Smooth muscle cell (in vitro differentiated cells): ENCODE results near the gene SCNN1A. TPM values are rescaled to one million over a fixed set of nuclear protein-coding genes. Genes with fewer than 3 reads are reported as not detected.

ENCODE experiments used
- DNase-seq: peaks from one replicate; lab custom pipeline; 2025; ENCODE audit not compliant: unreplicated experiment; lab: John Stamatoyannopoulos, UW
- H2AFZ ChIP-seq: fragments of 200-600 bp; sonication (generic); 2 replicates; pipeline ENCODE4 v1.6.0; 2016; ENCODE audit warnings: antibody characterized with exemption, low read depth, mild to moderate bottlenecking
- H3F3A ChIP-seq: fragments of 200-600 bp; sonication (generic); 2 replicates; pipeline ENCODE4 v1.6.0; 2017; ENCODE audit warnings: antibody characterized with exemption, low read depth
- H3K27ac ChIP-seq: fragments of 200-600 bp; sonication (generic); 2 replicates; pipeline ENCODE4 v1.5.1; 2016; ENCODE audit warnings: low read depth, mild to moderate bottlenecking
- H3K27me3 ChIP-seq: fragments of 200-600 bp; sonication (generic); 2 replicates; pipeline ENCODE4 v1.6.1; 2016; ENCODE audit warnings: low read depth, mild to moderate bottlenecking
- H3K36me3 ChIP-seq: fragments of 200-600 bp; sonication (generic); 2 replicates; pipeline ENCODE4 v1.5.1; 2016; ENCODE audit warnings: low read depth
- H3K4me1 ChIP-seq: fragments of 200-600 bp; sonication (generic); 2 replicates; pipeline ENCODE4 v1.5.1; 2016; ENCODE audit warnings: low read depth
- H3K4me2 ChIP-seq: fragments of 200-600 bp; sonication (generic); 2 replicates; pipeline ENCODE4 v1.6.0; 2016; ENCODE audit warnings: mild to moderate bottlenecking
- H3K4me3 ChIP-seq: fragments of 200-600 bp; sonication (generic); 2 replicates; pipeline ENCODE4 v1.5.1; 2016; ENCODE audit warnings: mild to moderate bottlenecking
- H3K79me2 ChIP-seq: fragments of 200-600 bp; sonication (generic); 2 replicates; pipeline ENCODE4 v1.6.0; 2016; ENCODE audit warnings: low read depth, mild to moderate bottlenecking
- H3K9ac ChIP-seq: fragments of 200-600 bp; sonication (generic); 2 replicates; pipeline ENCODE4 v1.6.0; 2016; ENCODE audit warnings: low read depth
- H3K9me3 ChIP-seq: fragments of 200-600 bp; sonication (generic); replicated peaks from 2 replicates; pipeline ENCODE4 v1.5.1; 2016; ENCODE audit warnings: low read depth
- H4K20me1 ChIP-seq: fragments of 200-600 bp; sonication (generic); 2 replicates; pipeline ENCODE4 v1.6.0; 2016; ENCODE audit warnings: low read depth
- CTCF ChIP-seq: fragments of 200-600 bp; sonication (generic); IDR thresholded peaks from 2 replicates; pipeline ENCODE4 v1.5.1; 2017; ENCODE audit warnings: borderline replicate concordance, mild to moderate bottlenecking, antibody characterized with exemption; ENCODE audit not compliant: insufficient read depth, poor library complexity, severe bottlenecking
- WGBS: methylation state at CpG from one replicate; pipeline ENCODE4 v1.1.7; 2016; ENCODE audit warnings: low lambda C conversion rate; 5-methylcytosine and 5-hydroxymethylcytosine counted together
- polyA plus RNA-seq: library from polyadenylated mRNA; unstranded; fragments of >200 nt; fragmentation: Nextera tagmentation; extraction: Ambion mirVana; gene quantifications from 2 replicates; pipeline ENCODE4 v1.2.1, GENCODE V29; 2016
- total RNA-seq: library from RNA; depleted of rRNA; stranded (reverse); fragments of >200 nt; gene quantifications from 2 replicates; pipeline ENCODE4 v1.2.3, GENCODE V29; 2014

The SCNN1A gene
- total and polyA plus RNA-seq, 2 experiments from 2014 or later: 0.57 to 1.3 TPM

- Histone ChIP-seq H4K20me1 (no peaks in the 10 kb centered on the region), H3K4me2 (no peak overlapping the region), H3K27me3 (no peaks in the 10 kb centered on the region), H3K79me2 (no peaks in the 10 kb centered on the region), H3K36me3 (no peaks in the 10 kb centered on the region), H3K4me1 (peaks cover 3% of the 10 kb centered on the region), H3K9ac (no peak overlapping the region), H3F3A (no peaks in the 10 kb centered on the region), H3K27ac (no peak overlapping the region), H3K9me3 (no peaks in the 10 kb centered on the region), H3K4me3 (no peak overlapping the region), H2AFZ (no peak overlapping the region)
- DNase-seq: no peak
- TF ChIP-seq CTCF: no peak
- WGBS: 94% methylated on average over 14 of the region's 14 CpGs
Measured at GRCh38 chr12:6361834-6362233, 13.5 kb downstream of the SCNN1A start.

GRCh38 chr12:6360578-6361490 is 14.5 kb downstream of the SCNN1A start:
- no peaks in the 10 kb centered on the region for H3K36me3 ChIP-seq
- no peak for TF ChIP-seq CTCF
- no peaks in the 10 kb centered on the region for H3K9me3 ChIP-seq
- no peak overlapping the region for H3K4me3 ChIP-seq
- H4K20me1 ChIP-seq: no peaks in the 10 kb centered on the region
- DNase-seq: no peak
- no peak overlapping the region for H3K4me2 ChIP-seq
- H2AFZ ChIP-seq: no peak overlapping the region
- H3K4me1 ChIP-seq: peaks cover 3% of the 10 kb centered on the region
- no peak overlapping the region for H3K27ac ChIP-seq
- no peak overlapping the region for H3K9ac ChIP-seq
- H3K27me3 ChIP-seq: no peaks in the 10 kb centered on the region
- H3K79me2 ChIP-seq: no peaks in the 10 kb centered on the region
- 91% methylated on average over 11 of the region's 11 CpGs for WGBS
- no peaks in the 10 kb centered on the region for H3F3A ChIP-seq

GRCh38 chr12:6360080-6360571 is 15.2 kb downstream of the SCNN1A start:
- no peak for TF ChIP-seq CTCF
- Histone ChIP-seq H3K4me3 (no peak overlapping the region), H3K27me3 (no peaks in the 10 kb centered on the region), H2AFZ (no peak overlapping the region), H3K36me3 (no peaks in the 10 kb centered on the region), H3K4me2 (no peak overlapping the region), H4K20me1 (no peaks in the 10 kb centered on the region), H3K27ac (no peak overlapping the region), H3F3A (no peaks in the 10 kb centered on the region), H3K9ac (no peak overlapping the region), H3K4me1 (peaks cover 3% of the 10 kb centered on the region), H3K79me2 (no peaks in the 10 kb centered on the region), H3K9me3 (no peaks in the 10 kb centered on the region)
- WGBS: 87% methylated on average over 7 of the region's 7 CpGs
- DNase-seq: no peak

GRCh38 chr12:6358881-6359280 is 16.5 kb downstream of the SCNN1A start:
- TF ChIP-seq CTCF: no peak
- H3K36me3 ChIP-seq: no peaks in the 10 kb centered on the region
- no peak overlapping the region for H3K4me2 ChIP-seq
- no peaks in the 10 kb centered on the region for H3F3A ChIP-seq
- no peak overlapping the region for H3K27ac ChIP-seq
- H3K79me2 ChIP-seq: no peaks in the 10 kb centered on the region
- WGBS: 78% methylated on average over 1 of the region's 1 CpG
- H4K20me1 ChIP-seq: no peaks in the 10 kb centered on the region
- peaks cover 3% of the 10 kb centered on the region for H3K4me1 ChIP-seq
- no peaks in the 10 kb centered on the region for H3K27me3 ChIP-seq
- H2AFZ ChIP-seq: no peak overlapping the region
- no peaks in the 10 kb centered on the region for H3K9me3 ChIP-seq
- H3K4me3 ChIP-seq: no peak overlapping the region
- no peak for DNase-seq
- H3K9ac ChIP-seq: no peak overlapping the region
